Endothelial cell of umbilical vein (primary cell): ENCODE results near the gene CCK. TPM values are rescaled to one million over a fixed set of nuclear protein-coding genes. Genes with fewer than 3 reads are reported as not detected.

Experiments
- BruUV-seq: library from RNA; stranded (reverse); fragments of 400-500 nt; replicated peaks from 2 replicates; lab custom pipeline; 2021; lab: Mats Ljungman, UMichigan
- CTCF ChIA-PET: fragments of 300-600, 350-600 bp; sonication (Branson Sonifier 250); formaldehyde crosslinking; loops from one replicate; lab custom pipeline; 2021; ENCODE audit warnings: antibody characterized with exemption, inconsistent platforms; lab: Charles Lee
- POLR2A ChIA-PET: fragments of 300-600, 350-600 bp; sonication (Branson Sonifier 250); formaldehyde crosslinking; loops from one replicate; lab custom pipeline; 2021; ENCODE audit warnings: antibody characterized with exemption, inconsistent platforms; lab: Charles Lee
- DNase-seq: peaks from one replicate; pipeline ENCODE4 v3.0.0-alpha.2; 2011; ENCODE audit warnings: low read depth, low spot score
- FAIRE-seq: peaks from 2 replicates; lab custom pipeline; 2011; peaks lifted over from hg19 to GRCh38; lab: Jason Lieb, UNC
- H2AFZ ChIP-seq: 2 replicates; pipeline ENCODE4 v1.6.0; 2012; ENCODE audit warnings: low read depth, low read length, control low read depth, inconsistent platforms
- H3K27ac ChIP-seq: 2 replicates; pipeline ENCODE4 v1.5.1; 2011; ENCODE audit warnings: low read depth, mild to moderate bottlenecking, control low read depth, low read length, moderate library complexity; ENCODE audit not compliant: insufficient read depth
- H3K27me3 ChIP-seq, 2 experiments: 2 replicates each; pipeline versions ENCODE4 v1.6.0 to v1.6.1; 2011; ENCODE audit warnings: low read length in 2 of 2, mixed read lengths in 1 of 2; ENCODE audit not compliant: control insufficient read depth in 2 of 2, insufficient read depth in 2 of 2
- H3K36me3 ChIP-seq, 2 experiments: 2 replicates in 1 of 2; 3 replicates in 1 of 2; pipeline ENCODE4 v1.5.1; 2011; ENCODE audit warnings: low read length in 2 of 2, mild to moderate bottlenecking in 1 of 2, moderate library complexity in 1 of 2; ENCODE audit not compliant: control insufficient read depth in 2 of 2, insufficient read depth in 2 of 2; ENCODE audit errors: extremely low read depth in 1 of 2
- H3K4me1 ChIP-seq: 3 replicates; pipeline ENCODE4 v1.5.1; 2011; ENCODE audit warnings: mild to moderate bottlenecking, low read length; ENCODE audit not compliant: control insufficient read depth, insufficient read depth; ENCODE audit errors: extremely low read depth
- H3K4me2 ChIP-seq: 2 replicates; pipeline ENCODE4 v1.6.1; 2011; ENCODE audit warnings: low read length, control low read depth, mixed read lengths; ENCODE audit not compliant: insufficient read depth
- H3K4me3 ChIP-seq, 3 experiments: fragments of 200-600 bp in 1 of 3; sonication (generic), shearing (Covaris generic) in 1 of 3; replicated peaks in 1 of 3; 2 replicates each; pipeline ENCODE4 v1.5.1; 2011 to 2016; ENCODE audit warnings: control low read depth in 3 of 3, low read length in 3 of 3, mild to moderate bottlenecking in 2 of 3, inconsistent platforms in 1 of 3, low read depth in 1 of 3, moderate library complexity in 1 of 3; ENCODE audit not compliant: insufficient read depth in 1 of 3
- H3K79me2 ChIP-seq: 2 replicates; pipeline ENCODE4 v1.6.0; 2012; ENCODE audit warnings: low read length, inconsistent platforms; ENCODE audit not compliant: control insufficient read depth, insufficient read depth
- H3K9ac ChIP-seq: replicated peaks from 2 replicates; pipeline ENCODE3; 2011; ENCODE audit warnings: low read length, control low read depth; ENCODE audit not compliant: insufficient read depth; ENCODE audit errors: extremely low read depth
- H3K9me1 ChIP-seq: replicated peaks from 3 replicates; pipeline ENCODE4 v1.6.0; 2011; ENCODE audit warnings: mild to moderate bottlenecking, low read length; ENCODE audit not compliant: control insufficient read depth, insufficient read depth; ENCODE audit errors: extremely low read depth
- H3K9me3 ChIP-seq: replicated peaks from 2 replicates; pipeline ENCODE4 v1.5.1; 2012; ENCODE audit warnings: low read length, inconsistent platforms; ENCODE audit not compliant: control insufficient read depth, insufficient read depth
- H4K20me1 ChIP-seq: replicated peaks from 2 replicates; pipeline ENCODE3; 2011; ENCODE audit warnings: mild to moderate bottlenecking, low read length; ENCODE audit not compliant: control insufficient read depth, insufficient read depth; ENCODE audit errors: extremely low read depth
- EZH2 ChIP-seq: IDR thresholded peaks from 2 replicates; pipeline ENCODE4 v1.6.1; 2012; ENCODE audit warnings: borderline replicate concordance, low read depth, mild to moderate bottlenecking, moderate library complexity, low read length, inconsistent platforms; ENCODE audit not compliant: severe bottlenecking
- FOS ChIP-seq: IDR thresholded peaks from 2 replicates; pipeline ENCODE4 v1.6.1; 2011; ENCODE audit warnings: mild to moderate bottlenecking, low read length, moderate library complexity, borderline replicate concordance; ENCODE audit not compliant: insufficient read depth
- GATA2 ChIP-seq: IDR thresholded peaks from 2 replicates; pipeline ENCODE4 v1.7.0; 2011; ENCODE audit warnings: low read depth, mild to moderate bottlenecking, moderate library complexity, mixed read lengths, low read length; ENCODE audit not compliant: insufficient read length, insufficient read depth
- JUN ChIP-seq: IDR thresholded peaks from 2 replicates; pipeline ENCODE4 v1.6.1; 2011; ENCODE audit warnings: borderline replicate concordance, low read depth; ENCODE audit not compliant: insufficient read length, insufficient read depth
- MYC ChIP-seq: IDR thresholded peaks from one replicate; pipeline ENCODE4 v1.6.1; 2011; ENCODE audit warnings: mild to moderate bottlenecking, low read depth, low read length
- POLR2A ChIP-seq: IDR thresholded peaks from 2 replicates; pipeline ENCODE4 v1.6.1; 2012; ENCODE audit warnings: low read depth, mild to moderate bottlenecking, control low read depth, low read length
- POLR2AphosphoS5 ChIP-seq: IDR thresholded peaks from 2 replicates; pipeline ENCODE4 v1.6.1; 2012; ENCODE audit warnings: low read depth, mild to moderate bottlenecking, control low read depth, low read length, moderate library complexity; ENCODE audit not compliant: insufficient read depth
- dilution Hi-C: fragments of 300-500 bp; cut with MboI; formaldehyde crosslinking; loops from one replicate; pipeline ENCODE4 v1.15.0; 2019; ENCODE audit warnings: low sequenced_read_pairs; ENCODE audit not compliant: extremely low pct_ligation_motif_present
- intact Hi-C: fragments of 100-400 bp; cut with micrococcal nuclease; formaldehyde crosslinking; loops from one replicate; pipeline ENCODE4 v1.10.0; 2022
- polyA plus RNA-seq, 4 experiments: library from polyadenylated mRNA; depleted of rRNA in 3 of 4; stranded (reverse) in 3 of 4; unstranded in 1 of 4; fragments of >200 nt; gene quantifications; 2 replicates each; pipeline versions ENCODE4 v1.2.1 to v1.2.3, GENCODE V29; 2011 to 2012; ENCODE audit warnings: missing spikeins in 1 of 4
- total RNA-seq: library from RNA; stranded (reverse); gene quantifications from 2 replicates; pipeline ENCODE4 v1.2.3, GENCODE V29; 2021
- TF ChIP-seq, protein P1 (sequence below), 2 donors: IDR thresholded peaks; 1 replicate in 1 of 2; 2 replicates in 1 of 2; pipeline ENCODE4 v1.5.1; 2011; ENCODE audit warnings: low read length in 2 of 2, mild to moderate bottlenecking in 2 of 2, moderate library complexity in 2 of 2, control low read depth in 1 of 2, inconsistent platforms in 1 of 2, low read depth in 1 of 2; ENCODE audit not compliant: insufficient read depth in 1 of 2; ENCODE audit errors: extremely low read depth in 1 of 2
- TF ChIP-seq, protein P2 (sequence below): IDR thresholded peaks from 2 replicates; pipeline ENCODE4 v1.6.1; 2011; ENCODE audit not compliant: insufficient read depth, insufficient read length

The CCK gene
- total and polyA plus RNA-seq, 2 donors (not counting 3 experiments of a cell fraction or from before 2014, with no cell fraction given), result not detected

GRCh38 chr3:42306499-42306898, 40.5 kb upstream of the CCK start:
- Histone ChIP-seq H3K79me2 (no peaks in the 10 kb centered on the region), H4K20me1 (no peaks in the 10 kb centered on the region), H3K4me2 (no peak overlapping the region), H3K9me3 (no peaks in the 10 kb centered on the region), H3K27ac (no peak overlapping the region), H2AFZ (no peak overlapping the region), H3K9me1 (no peaks in the 10 kb centered on the region), H3K27me3 (peaks cover 0 to 2% of the 10 kb centered on the region in 2 experiments), H3K36me3 (no peaks in the 10 kb centered on the region), H3K9ac (no peak overlapping the region), H3K4me3 (no peak overlapping the region), H3K4me1 (no peaks in the 10 kb centered on the region)
- no peak for TF ChIP-seq FOS
- TF ChIP-seq JUN, result no peak
- no peak for TF ChIP-seq EZH2
- TF ChIP-seq, protein P1, sequence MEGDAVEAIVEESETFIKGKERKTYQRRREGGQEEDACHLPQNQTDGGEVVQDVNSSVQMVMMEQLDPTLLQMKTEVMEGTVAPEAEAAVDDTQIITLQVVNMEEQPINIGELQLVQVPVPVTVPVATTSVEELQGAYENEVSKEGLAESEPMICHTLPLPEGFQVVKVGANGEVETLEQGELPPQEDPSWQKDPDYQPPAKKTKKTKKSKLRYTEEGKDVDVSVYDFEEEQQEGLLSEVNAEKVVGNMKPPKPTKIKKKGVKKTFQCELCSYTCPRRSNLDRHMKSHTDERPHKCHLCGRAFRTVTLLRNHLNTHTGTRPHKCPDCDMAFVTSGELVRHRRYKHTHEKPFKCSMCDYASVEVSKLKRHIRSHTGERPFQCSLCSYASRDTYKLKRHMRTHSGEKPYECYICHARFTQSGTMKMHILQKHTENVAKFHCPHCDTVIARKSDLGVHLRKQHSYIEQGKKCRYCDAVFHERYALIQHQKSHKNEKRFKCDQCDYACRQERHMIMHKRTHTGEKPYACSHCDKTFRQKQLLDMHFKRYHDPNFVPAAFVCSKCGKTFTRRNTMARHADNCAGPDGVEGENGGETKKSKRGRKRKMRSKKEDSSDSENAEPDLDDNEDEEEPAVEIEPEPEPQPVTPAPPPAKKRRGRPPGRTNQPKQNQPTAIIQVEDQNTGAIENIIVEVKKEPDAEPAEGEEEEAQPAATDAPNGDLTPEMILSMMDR (IDR thresholded peaks at IDR 0.05; ENCODE audit: extremely low read depth in 1 of 2, insufficient read depth in 1 of 2, low read depth in 1 of 2, low read length in 2 of 2), result no peak
- TF ChIP-seq POLR2A, result no peak
- TF ChIP-seq MYC, result no peak
- TF ChIP-seq, protein P2, sequence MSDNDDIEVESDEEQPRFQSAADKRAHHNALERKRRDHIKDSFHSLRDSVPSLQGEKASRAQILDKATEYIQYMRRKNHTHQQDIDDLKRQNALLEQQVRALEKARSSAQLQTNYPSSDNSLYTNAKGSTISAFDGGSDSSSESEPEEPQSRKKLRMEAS, result no peak
- no peak for TF ChIP-seq GATA2
- no peak for TF ChIP-seq POLR2AphosphoS5
- BruUV-seq, result no TSS peak
- CTCF ChIA-PET, result no interaction called here
- POLR2A ChIA-PET, result no interaction called here
- FAIRE-seq (no peak), DNase-seq (no peak)
- intact Hi-C loops, result no loop called here
- dilution Hi-C loops, result no loop called here
